ENCODE results near the gene ACAT2.

Gene ACAT2

GRCh38 chr6:159726918-159727716 is 34.7 kb upstream of the ACAT2 start, which contains the start of gene WTAP (continued):
- TF ChIP-seq ZNF280D (tag by site-specific recombination; IDR thresholded peaks at IDR 0.05) (peak; percentile 20; the same call in 1 of the 2 replicates), ZNF398 (tag by site-specific recombination; IDR thresholded peaks at IDR 0.05) (0 out of 2 replicates have a peak, but pooled peaks have one; percentile 26), ZNF792 (tag by site-specific recombination; IDR thresholded peaks at IDR 0.05) (no peak), TSHZ1 (tag by site-specific recombination; IDR thresholded peaks at IDR 0.05; ENCODE audit: borderline replicate concordance) (peak; percentile 93), ZNF2 (tag by site-specific recombination; IDR thresholded peaks at IDR 0.05) (peak; percentile 97), BCL11A (tag by site-specific recombination; IDR thresholded peaks at IDR 0.05; ENCODE audit: low read depth) (peak; percentile 95), AEBP2 (tag by site-specific recombination; IDR thresholded peaks at IDR 0.05; ENCODE audit: borderline replicate concordance) (no peak), ZNF121 (tag by site-specific recombination; IDR thresholded peaks at IDR 0.05) (peak; percentile 67; the same call in 1 of the 2 replicates), ZNF292 (tag by site-specific recombination; IDR thresholded peaks at IDR 0.05; ENCODE audit: borderline replicate concordance, low read depth) (no peak), ZNF202 (tag by site-specific recombination; IDR thresholded peaks at IDR 0.05; ENCODE audit: borderline replicate concordance) (no peak), GLIS2 (tag by site-specific recombination; IDR thresholded peaks at IDR 0.05) (peak; percentile 91), PRDM6 (tag by site-specific recombination; IDR thresholded peaks at IDR 0.05) (0 out of 2 replicates have a peak, but pooled peaks have one; percentile 36), ZFP69B (tag by site-specific recombination; IDR thresholded peaks at IDR 0.05) (peak; percentile 91), SALL2 (tag by site-specific recombination; IDR thresholded peaks at IDR 0.05; ENCODE audit: borderline replicate concordance) (no peak), ZNF18 (tag by site-specific recombination; IDR thresholded peaks at IDR 0.05) (peak; percentile 57; the same call in 1 of the 2 replicates), ZNF114 (tag by site-specific recombination; IDR thresholded peaks at IDR 0.05) (no peak), ZNF16 (tag by site-specific recombination; IDR thresholded peaks at IDR 0.05; ENCODE audit: low read depth) (no peak), ZBTB44 (tag by site-specific recombination; IDR thresholded peaks at IDR 0.05) (peak; percentile 49; the same call in 1 of the 2 replicates), ZNF19 (tag by site-specific recombination; IDR thresholded peaks at IDR 0.05; ENCODE audit: low read depth) (no peak)
